ENCODE data around the gene C10orf105.

- TF ChIP-seq SIN3A (IDR thresholded peaks at IDR 0.05; ENCODE audit: borderline replicate concordance, insufficient read depth, low read length), result no peak
- TF ChIP-seq POLR2AphosphoS5 (IDR thresholded peaks at IDR 0.05; ENCODE audit: low read depth, low read length), result no peak
- TF ChIP-seq REST (IDR thresholded peaks at IDR 0.05; ENCODE audit: insufficient read depth in 1 of 2, low read depth in 2 of 2, low read length in 2 of 2), result no peak
Measured at GRCh38 chr10:71725998-71726579, 6.5 kb upstream of the C10orf105 start.
